ENCODE data around the gene RGS11. TPM values are rescaled to one million over a fixed set of nuclear protein-coding genes. Genes with fewer than 3 reads are reported as not detected.
"Not testable (repeated sequence)": the region's sequence is repeated elsewhere in the genome, so short reads cannot be mapped to it uniquely, and the experiment has no call there.

Gene RGS11
- total RNA-seq, 2 experiments from 2014 or later, result not detected

GRCh38 chr16:268141-269053 lies 7.3 kb downstream of the RGS11 start:
- H3K9me3 Mint-ChIP-seq, result no peaks in the 10 kb centered on the region

GRCh38 chr16:267562-267961 lies 8.2 kb downstream of the RGS11 start:
- H3K4me3 Mint-ChIP-seq; DNase-seq; H3K36me3 Mint-ChIP-seq (ENCODE audit: low read depth); H3K27me3 Mint-ChIP-seq; ATAC-seq; H3K9me3 Mint-ChIP-seq; CTCF ChIA-PET; H3K27ac Mint-ChIP-seq; intact Hi-C loops (cut with micrococcal nuclease); POLR2A ChIA-PET; H3K4me1 Mint-ChIP-seq (ENCODE audit: low read depth): not testable (repeated sequence)

More at GRCh38 chr16:268141-269053, 7.3 kb downstream of the RGS11 start:
- Mint-ChIP-seq H3K4me1 (ENCODE audit: low read depth) (no peaks in the 10 kb centered on the region), H3K27ac (no peak overlapping the region), H3K4me3 (no peak overlapping the region), H3K27me3 (no peaks in the 10 kb centered on the region), H3K36me3 (ENCODE audit: low read depth) (no peaks in the 10 kb centered on the region)
- ChIA-PET CTCF (no interaction called here), POLR2A (interaction anchor here (1.1 kb wide), 1 partner anchor 41 kb away, joined by 3 read pairs; no protein-coding TSS in a partner anchor)
- intact Hi-C loops (cut with micrococcal nuclease), result no loop called here
- no peak for ATAC-seq
- TF ChIP-seq CTCF (IDR thresholded peaks at IDR 0.05), result no peak
- no peak for DNase-seq

- H3K36me3 Mint-ChIP-seq (ENCODE audit: low read depth), result no peaks in the 10 kb centered on the region
- no peaks in the 10 kb centered on the region for H3K9me3 Mint-ChIP-seq
- DNase-seq (no peak), ATAC-seq (no peak)
- no peak overlapping the region for H3K4me3 Mint-ChIP-seq
- ChIA-PET POLR2A (interaction anchor here (0.6 kb wide), 1 partner anchor 272 kb away, joined by 3 read pairs; no protein-coding TSS in a partner anchor), CTCF (no interaction called here)
- intact Hi-C loops (cut with micrococcal nuclease), result no loop called here
- H3K27me3 Mint-ChIP-seq, result no peaks in the 10 kb centered on the region
- no peaks in the 10 kb centered on the region for H3K4me1 Mint-ChIP-seq (ENCODE audit: low read depth)
- no peak overlapping the region for H3K27ac Mint-ChIP-seq
- no peak for TF ChIP-seq CTCF (IDR thresholded peaks at IDR 0.05)
Observed at GRCh38 chr16:266258-267164, 9.2 kb downstream of the RGS11 start.

- no peak for DNase-seq
- Mint-ChIP-seq H3K4me1 (ENCODE audit: low read depth) (no peaks in the 10 kb centered on the region), H3K36me3 (ENCODE audit: low read depth) (no peaks in the 10 kb centered on the region), H3K9me3 (no peaks in the 10 kb centered on the region), H3K27me3 (no peaks in the 10 kb centered on the region), H3K4me3 (no peak overlapping the region), H3K27ac (no peak overlapping the region)
- no peak for TF ChIP-seq CTCF (IDR thresholded peaks at IDR 0.05)
- intact Hi-C loops (cut with micrococcal nuclease), result no loop called here
- POLR2A ChIA-PET, result no interaction called here
- no peak for ATAC-seq
- CTCF ChIA-PET, result no interaction called here
Observed at GRCh38 chr16:265711-266110, 10.0 kb downstream of the RGS11 start.

- Mint-ChIP-seq H3K27ac (no peak overlapping the region), H3K4me3 (no peak overlapping the region), H3K27me3 (no peaks in the 10 kb centered on the region), H3K9me3 (no peaks in the 10 kb centered on the region), H3K36me3 (ENCODE audit: low read depth) (peaks cover 2% of the 10 kb centered on the region), H3K4me1 (ENCODE audit: low read depth) (no peaks in the 10 kb centered on the region)
- DNase-seq, result no peak
- intact Hi-C loops (cut with micrococcal nuclease), result no loop called here
- TF ChIP-seq CTCF (IDR thresholded peaks at IDR 0.05), result no peak
- POLR2A ChIA-PET, result interaction anchor here (1.3 kb wide), 1 partner anchor 11 kb away, joined by 3 read pairs; no protein-coding TSS in a partner anchor
- CTCF ChIA-PET, result no interaction called here
- no peak for ATAC-seq
Observed at GRCh38 chr16:265002-265529, 10.7 kb downstream of the RGS11 start.
